Raji (cell line): ENCODE results near the gene UBLCP1.

Source experiments
- POLR2A ChIP-seq: IDR thresholded peaks from 2 replicates; pipeline ENCODE4 v1.6.1; 2011; ENCODE audit warnings: low read depth, low read length, control low read depth; ENCODE audit not compliant: insufficient read depth

The UBLCP1 gene

GRCh38 chr5:159330131-159330800 lies 67.2 kb downstream of the UBLCP1 start, which contains the start of gene IL12B:
IL12B (minus strand) TSS chr5:159330487; CDS start chr5:159326782, 3,705 bp downstream.
- TF ChIP-seq POLR2A, result no peak

- no peak for TF ChIP-seq POLR2A
These were observed 68.2 kb downstream of the UBLCP1 start for GRCh38 chr5:159331093-159331973.

DNA sequence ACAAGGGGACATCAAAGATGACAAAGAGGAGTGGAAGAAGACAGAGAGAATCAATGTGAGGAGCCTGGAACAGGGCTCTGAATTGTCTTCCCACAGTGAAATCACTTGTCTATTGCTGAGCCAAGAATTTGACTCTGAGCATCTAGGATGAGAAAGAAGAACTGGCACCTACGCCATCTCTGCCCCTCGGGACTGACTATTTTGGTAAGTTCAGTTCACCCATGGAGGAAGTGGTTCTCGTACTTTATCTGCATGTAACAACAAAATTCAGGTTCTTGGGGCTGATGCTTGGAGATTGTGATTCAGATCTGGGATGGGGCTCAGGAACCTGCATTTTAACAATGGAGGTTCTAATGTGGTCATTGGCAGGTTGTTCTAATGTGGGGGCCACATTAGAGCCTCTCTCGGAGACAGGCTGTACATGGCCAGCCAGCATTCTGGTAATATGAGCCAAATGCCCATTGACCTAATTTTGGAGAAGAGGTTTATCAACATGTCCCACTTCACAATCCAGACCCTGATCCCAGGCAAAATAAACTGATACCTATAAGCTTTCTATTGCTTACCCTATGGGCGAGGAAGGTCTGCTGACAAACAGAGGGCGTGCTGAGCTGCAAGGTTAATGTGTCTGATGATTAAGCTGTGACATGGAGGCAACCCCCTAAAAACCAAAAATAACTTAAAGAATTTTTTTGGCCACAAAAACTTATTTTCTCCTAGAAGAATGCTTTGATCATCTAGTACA lies 69.9 kb downstream of the UBLCP1 start:
- no peak for TF ChIP-seq POLR2A

GRCh38 chr5:159333545-159333925 lies 70.4 kb downstream of the UBLCP1 start:
- no peak for TF ChIP-seq POLR2A
